A549 (cell line): ENCODE results near the gene PPME1. TPM values are rescaled to one million over a fixed set of nuclear protein-coding genes. Genes with fewer than 3 reads are reported as not detected.
A peak's percentile ranks its signal among the peaks of the same experiment; 100 is the strongest.

ENCODE experiments used
- ATAC-seq, 2 experiments: fragments of 200-7000 bp in 1 of 2; fragments of >200 bp in 1 of 2; cut with Nextera tagmentation in 1 of 2; cut with Tn5 transposase in 1 of 2; 3 replicates each; pipeline versions ENCODE4 v1.8.0 to v1.9.1; 2018 to 2020; ENCODE audit warnings: mild to moderate bottlenecking in 1 of 2, moderate library complexity in 1 of 2
- CTCF ChIA-PET: fragments of 300-600 bp; sonication (Branson Sonifier 250); formaldehyde crosslinking; extraction: SDS; loops from one replicate; lab custom pipeline; 2021; ENCODE audit warnings: antibody characterized with exemption, inconsistent platforms; lab: Yijun Ruan, JAX
- POLR2A ChIA-PET: fragments of 350-600 bp; formaldehyde crosslinking; extraction: SDS; loops from one replicate; lab custom pipeline; 2021; ENCODE audit warnings: antibody characterized with exemption, inconsistent platforms; lab: Yijun Ruan, JAX
- DNase-seq, 2 experiments: peaks; one replicate each; pipeline versions ENCODE4 v3.0.0 to v3.0.0-alpha.2; 2011 to 2016; ENCODE audit warnings: low read depth in 1 of 2, low spot score in 1 of 2
- FAIRE-seq: peaks from 2 replicates; lab custom pipeline; 2011; peaks lifted over from hg19 to GRCh38; lab: Jason Lieb, UNC
- H3K27ac ChIP-seq, 2 experiments: fragments of >200 bp; sonication (Bioruptor Twin); formaldehyde crosslinking; 3 replicates each; pipeline ENCODE4 v1.5.1; 2016 to 2017
- H3K4me1 ChIP-seq: fragments of >200 bp; sonication (Bioruptor Twin); formaldehyde crosslinking; 3 replicates; pipeline ENCODE4 v1.6.1; 2016
- H3K4me2 ChIP-seq: fragments of >200 bp; sonication (Bioruptor Twin); formaldehyde crosslinking; 3 replicates; pipeline ENCODE4 v1.6.1; 2016
- H3K4me3 ChIP-seq: fragments of >200 bp; sonication (Bioruptor Twin); formaldehyde crosslinking; 3 replicates; pipeline ENCODE4 v1.5.1; 2016
- H3K9me3 ChIP-seq: fragments of >200 bp; sonication (Bioruptor Twin); formaldehyde crosslinking; 3 replicates; pipeline ENCODE4 v1.6.1; 2016
- BCL3 ChIP-seq: fragments of >200 bp; sonication (Bioruptor Twin); formaldehyde crosslinking; IDR thresholded peaks from 3 replicates; pipeline ENCODE4 v1.6.1; 2016
- CBX2 ChIP-seq: fragments of 200-600 bp; sonication (generic); IDR thresholded peaks from 2 replicates; pipeline ENCODE4 v1.6.1; 2016; ENCODE audit warnings: low read depth, mild to moderate bottlenecking, borderline replicate concordance
- CBX8 ChIP-seq: fragments of 200-600 bp; sonication (generic); IDR thresholded peaks from 2 replicates; pipeline ENCODE4 v1.6.1; 2016
- CHD4 ChIP-seq: fragments of 200-600 bp; sonication (generic); IDR thresholded peaks from 2 replicates; pipeline ENCODE4 v1.6.1; 2016; ENCODE audit warnings: antibody characterized with exemption, mild to moderate bottlenecking, borderline replicate concordance
- EHMT2 ChIP-seq: fragments of 200-600 bp; sonication (generic); IDR thresholded peaks from 2 replicates; pipeline ENCODE4 v1.6.1; 2016; ENCODE audit warnings: antibody characterized with exemption, low read depth, mild to moderate bottlenecking, moderate library complexity
- EP300 ChIP-seq, 2 experiments: fragments of >200 bp; sonication (Bioruptor Twin); formaldehyde crosslinking; IDR thresholded peaks; 2 replicates in 1 of 2; 3 replicates in 1 of 2; pipeline ENCODE4 v1.6.1; 2016 to 2017
- FOSB ChIP-seq: fragments of 250-450 bp; sonication (Bioruptor Pico); IDR thresholded peaks from 2 replicates; pipeline ENCODE4 v1.5.0; 2020; ENCODE audit warnings: mild to moderate bottlenecking, moderate library complexity
- FOSL2 ChIP-seq, 2 experiments: fragments of 450-650 bp in 1 of 2; fragments of >200 bp in 1 of 2; sonication (Bioruptor Twin) in 1 of 2; formaldehyde crosslinking; IDR thresholded peaks; 2 replicates each; pipeline versions ENCODE4 v1.5.0 to v1.6.1; 2016 to 2020; ENCODE audit warnings: mild to moderate bottlenecking in 1 of 2, moderate library complexity in 1 of 2
- HES2 ChIP-seq: fragments of >200 bp; sonication (Bioruptor Twin); formaldehyde crosslinking; IDR thresholded peaks from 2 replicates; pipeline ENCODE4 v1.6.1; 2016
- HOXA7 ChIP-seq: fragments of 250-450 bp; sonication (Bioruptor Pico); IDR thresholded peaks from 2 replicates; pipeline ENCODE4 v1.5.0; 2020; ENCODE audit warnings: mild to moderate bottlenecking, moderate library complexity
- HOXB13 ChIP-seq: fragments of 250-450 bp; sonication (Bioruptor Pico); IDR thresholded peaks from 2 replicates; pipeline ENCODE4 v1.5.0; 2020; ENCODE audit warnings: low read depth, mild to moderate bottlenecking, moderate library complexity
- HOXB5 ChIP-seq: fragments of 250-450 bp; sonication (Bioruptor Pico); IDR thresholded peaks from 2 replicates; pipeline ENCODE4 v1.5.0; 2020; ENCODE audit warnings: mild to moderate bottlenecking, moderate library complexity
- JUN ChIP-seq, 2 experiments: fragments of >200 bp; sonication (Bioruptor Twin); formaldehyde crosslinking; IDR thresholded peaks; 2 replicates in 1 of 2; 3 replicates in 1 of 2; pipeline ENCODE4 v1.6.1; 2016 to 2017
- JUNB ChIP-seq: fragments of >200 bp; sonication (Bioruptor Twin); formaldehyde crosslinking; IDR thresholded peaks from 2 replicates; pipeline ENCODE4 v1.6.1; 2016
- KDM1A ChIP-seq: fragments of 200-600 bp; sonication (generic); IDR thresholded peaks from 2 replicates; pipeline ENCODE4 v1.6.1; 2016; ENCODE audit warnings: low read depth, mild to moderate bottlenecking
- KDM5A ChIP-seq: fragments of 200-600 bp; sonication (generic); IDR thresholded peaks from 2 replicates; pipeline ENCODE4 v1.6.1; 2016; ENCODE audit warnings: antibody characterized with exemption, mild to moderate bottlenecking
- MAX ChIP-seq: IDR thresholded peaks from 2 replicates; pipeline ENCODE4 v1.6.1; 2012
- NPAS2 ChIP-seq: fragments of 250-450 bp; sonication (Bioruptor Pico); IDR thresholded peaks from 2 replicates; pipeline ENCODE4 v1.8.0; 2022; ENCODE audit warnings: mild to moderate bottlenecking, moderate library complexity, borderline replicate concordance
- PHF8 ChIP-seq: fragments of 200-600 bp; sonication (generic); IDR thresholded peaks from 2 replicates; pipeline ENCODE4 v1.6.1; 2016; ENCODE audit warnings: low read depth, mild to moderate bottlenecking, antibody characterized with exemption, moderate library complexity, borderline replicate concordance
- POLR2A ChIP-seq: IDR thresholded peaks from 2 replicates; pipeline ENCODE4 v1.6.1; 2012; ENCODE audit warnings: mild to moderate bottlenecking, low read length
- RAD21 ChIP-seq, 2 experiments: fragments of >200 bp in 1 of 2; sonication (Bioruptor Twin) in 1 of 2; formaldehyde crosslinking in 1 of 2; IDR thresholded peaks in 1 of 2; conservative IDR thresholded peaks in 1 of 2; 2 replicates in 1 of 2; 3 replicates in 1 of 2; pipeline ENCODE4 v1.6.1; 2012 to 2018; ENCODE audit warnings: inconsistent platforms in 1 of 2
- RARB ChIP-seq: fragments of 250-450 bp; sonication (Bioruptor Pico); IDR thresholded peaks from 2 replicates; pipeline ENCODE4 v1.8.0; 2021; ENCODE audit warnings: mild to moderate bottlenecking, moderate library complexity
- RFX5 ChIP-seq: fragments of 450-650 bp; IDR thresholded peaks from 2 replicates; pipeline ENCODE4 v1.7.1; 2014; ENCODE audit warnings: antibody characterized with exemption, mild to moderate bottlenecking, moderate library complexity
- RNF2 ChIP-seq: fragments of 200-600 bp; sonication (generic); IDR thresholded peaks from 2 replicates; pipeline ENCODE4 v1.6.1; 2016; ENCODE audit warnings: low read depth, mild to moderate bottlenecking, antibody characterized with exemption, moderate library complexity, borderline replicate concordance
- SREBF2 ChIP-seq: fragments of 450-650 bp; IDR thresholded peaks from 2 replicates; pipeline ENCODE4 v1.6.1; 2014; ENCODE audit warnings: mild to moderate bottlenecking, moderate library complexity
- TP53 ChIP-seq: fragments of 250-450 bp; sonication (Bioruptor Pico); IDR thresholded peaks from 2 replicates; pipeline ENCODE4 v1.5.0; 2021; ENCODE audit warnings: mild to moderate bottlenecking, moderate library complexity
- ZFP36 ChIP-seq: fragments of 450-650 bp; IDR thresholded peaks from 2 replicates; pipeline ENCODE4 v1.6.1; 2014; ENCODE audit warnings: borderline replicate concordance; ENCODE audit not compliant: partially characterized antibody
- WGBS: methylation state at CpG from one replicate; pipeline ENCODE4 v1.1.6; 2017; ENCODE audit errors: missing lambda C conversion rate; 5-methylcytosine and 5-hydroxymethylcytosine counted together
- polyA plus RNA-seq, 4 experiments: library from polyadenylated mRNA; depleted of rRNA in 3 of 4; stranded (reverse); fragments of >200 nt; fragmentation: RNase III in 1 of 4; extraction: RNeasy Plus Mini Kit Qiagen cat#74134 plus additional on column Dnase treatment in 1 of 4; gene quantifications; 2 replicates in 3 of 4; 3 replicates in 1 of 4; pipeline ENCODE4 v1.2.3, GENCODE V29; 2011 to 2017
- TF ChIP-seq, protein P1 (sequence below): IDR thresholded peaks from 2 replicates; pipeline ENCODE4 v1.6.1; 2012
- TF ChIP-seq, protein P2 (sequence below): fragments of 150-350 bp; IDR thresholded peaks from 2 replicates; pipeline ENCODE4 v1.6.1; 2014; ENCODE audit warnings: low read depth, mild to moderate bottlenecking, low read length

PPME1 gene
- polyA plus RNA-seq, 2 of the 4 experiments (the other 2 are of a cell fraction): 82.6 to 89.8 TPM

DNA sequence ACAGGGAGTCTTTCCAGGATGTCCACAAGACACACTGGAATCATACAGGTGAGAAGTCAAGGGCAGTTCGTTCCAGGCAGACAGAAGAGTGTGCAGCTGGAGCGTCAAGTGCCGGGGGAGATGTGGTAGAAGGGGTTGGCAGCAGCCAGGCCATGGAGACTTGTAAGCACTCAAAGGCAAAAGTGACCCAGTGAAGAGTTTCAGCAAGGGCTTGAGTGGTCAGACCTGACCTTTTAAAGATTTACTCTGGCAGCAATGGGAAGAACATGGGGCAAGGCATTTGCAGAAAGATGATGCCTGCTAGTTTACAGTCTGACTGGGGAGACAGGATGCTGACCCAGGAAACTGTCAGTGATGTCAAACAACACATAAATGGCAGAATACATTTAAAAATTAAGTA is 111.3 kb downstream of the PPME1 start:
- ChIA-PET POLR2A (no interaction called here), CTCF (interaction anchor here (0.9 to 2.5 kb wide), 2 partner anchors 26 to 39 kb away, joined by 3 to 10 read pairs; no protein-coding TSS in a partner anchor)
- Histone ChIP-seq H3K4me2 (no peak overlapping the region), H3K9me3 (no peaks in the 10 kb centered on the region), H3K4me1 (peaks cover 84% of the 10 kb centered on the region), H3K4me3 (no peak overlapping the region), H3K27ac (peak overlapping the region; percentile 96 to 97)
- 91% methylated on average over 3 of the region's 3 CpGs for WGBS
- ATAC-seq (no peak), DNase-seq (no peak), FAIRE-seq (no peak)
- no peak for TF ChIP-seq HES2
- no peak for TF ChIP-seq CBX2
- TF ChIP-seq KDM5A: no peak
- TF ChIP-seq NPAS2: no peak
- no peak for TF ChIP-seq SREBF2
- TF ChIP-seq MAX: no peak
- no peak for TF ChIP-seq POLR2A
- TF ChIP-seq JUN (IDR thresholded peaks at IDR 0.05): no peak
- no peak for TF ChIP-seq HOXA7 (CRISPR knock-in tag)
- no peak for TF ChIP-seq FOSL2 (IDR thresholded peaks at IDR 0.05)
- TF ChIP-seq FOSL2 (CRISPR knock-in tag; IDR thresholded peaks at IDR 0.05): no peak
- TF ChIP-seq, protein P1, sequence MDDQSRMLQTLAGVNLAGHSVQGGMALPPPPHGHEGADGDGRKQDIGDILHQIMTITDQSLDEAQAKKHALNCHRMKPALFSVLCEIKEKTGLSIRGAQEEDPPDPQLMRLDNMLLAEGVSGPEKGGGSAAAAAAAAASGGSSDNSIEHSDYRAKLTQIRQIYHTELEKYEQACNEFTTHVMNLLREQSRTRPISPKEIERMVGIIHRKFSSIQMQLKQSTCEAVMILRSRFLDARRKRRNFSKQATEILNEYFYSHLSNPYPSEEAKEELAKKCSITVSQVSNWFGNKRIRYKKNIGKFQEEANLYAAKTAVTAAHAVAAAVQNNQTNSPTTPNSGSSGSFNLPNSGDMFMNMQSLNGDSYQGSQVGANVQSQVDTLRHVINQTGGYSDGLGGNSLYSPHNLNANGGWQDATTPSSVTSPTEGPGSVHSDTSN: no peak
- no peak for TF ChIP-seq RAD21 (conservative IDR thresholded peaks at IDR 0.05 in 1 of 2, IDR thresholded peaks at IDR 0.05 in 1 of 2)
- TF ChIP-seq BCL3: no peak
- no peak for TF ChIP-seq RARB (CRISPR knock-in tag)
- TF ChIP-seq PHF8: no peak
- no peak for TF ChIP-seq EHMT2
- TF ChIP-seq HOXB13 (CRISPR knock-in tag): no peak

DNA sequence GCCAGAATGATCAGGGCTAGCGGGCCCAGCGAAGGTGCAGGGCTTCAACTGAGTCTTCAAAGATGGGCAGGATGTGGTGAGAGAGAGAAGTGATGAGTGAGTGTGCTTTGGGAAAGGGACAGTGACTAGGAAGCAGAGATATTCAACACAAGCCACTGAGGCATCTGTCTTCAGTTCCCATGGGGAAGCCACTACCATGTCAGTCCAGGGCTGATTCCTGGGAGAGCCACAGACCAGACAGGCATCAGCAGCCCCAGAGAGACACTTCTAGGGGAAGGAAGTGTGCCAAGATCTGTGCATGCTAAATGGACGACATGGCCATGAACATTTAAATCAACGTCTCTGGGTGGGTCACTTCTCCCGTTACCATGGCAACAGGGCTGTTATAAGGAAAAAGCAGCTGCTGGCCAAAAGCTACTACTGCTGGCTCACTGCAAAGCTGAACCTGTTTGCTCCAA is 111.9 kb downstream of the PPME1 start:
- TF ChIP-seq HOXB5 (CRISPR knock-in tag) (no peak), RFX5 (peak; percentile 67; the same call in 1 of the 2 replicates)
- 58% methylated on average over 5 of the region's 5 CpGs for WGBS
- FAIRE-seq (no peak), ATAC-seq (no peak), DNase-seq (peak in 1 of 2 experiments; percentile 50)
- Histone ChIP-seq H3K9me3 (no peaks in the 10 kb centered on the region), H3K4me3 (no peak overlapping the region), H3K4me2 (peak overlapping the region; percentile 48), H3K27ac (peak overlapping the region; percentile 96 to 97), H3K4me1 (peaks cover 84% of the 10 kb centered on the region)
- ChIA-PET CTCF (interaction anchor here (0.9 to 2.5 kb wide), 2 partner anchors 27 to 38 kb away, joined by 3 to 10 read pairs; no protein-coding TSS in a partner anchor), POLR2A (interaction anchor here (0.5 kb wide), 1 partner anchor 156 kb away, joined by 3 read pairs; no protein-coding TSS in a partner anchor)

- 48% methylated on average over 3 of the region's 3 CpGs for WGBS
- FAIRE-seq (no peak), DNase-seq (peak in 1 of 2 experiments; percentile 80), ATAC-seq (peak; percentile 37 to 72; a peak in 5 of 6 replicates)
- H3K4me2 ChIP-seq: peak overlapping the region; percentile 48
- ChIA-PET CTCF (interaction anchor here (0.9 to 2.5 kb wide), 2 partner anchors 28 to 38 kb away, joined by 3 to 10 read pairs; no protein-coding TSS in a partner anchor), POLR2A (no interaction called here)
- H3K4me1 ChIP-seq: peaks cover 83% of the 10 kb centered on the region
- H3K27ac ChIP-seq: peak overlapping the region; percentile 96 to 97
- H3K9me3 ChIP-seq: no peaks in the 10 kb centered on the region
- H3K4me3 ChIP-seq: no peak overlapping the region
- TF ChIP-seq CHD4 (no peak), KDM5A (no peak), FOSB (CRISPR knock-in tag) (no peak), ZFP36 (peak; percentile 98), SREBF2 (no peak), TP53 (no peak), KDM1A (no peak), HES2 (no peak), CBX2 (no peak), JUNB (peak; percentile 53), EP300 (IDR thresholded peaks at IDR 0.05) (peak; percentile 35 to 38; a peak in 2 of 5 replicates), CBX8 (no peak), RAD21 (conservative IDR thresholded peaks at IDR 0.05 in 1 of 2, IDR thresholded peaks at IDR 0.05 in 1 of 2) (peak; percentile 9 to 30; a peak in 1 of 5 replicates), RNF2 (no peak), HOXB13 (CRISPR knock-in tag) (no peak), PHF8 (no peak), EHMT2 (no peak)
- TF ChIP-seq, protein P2, sequence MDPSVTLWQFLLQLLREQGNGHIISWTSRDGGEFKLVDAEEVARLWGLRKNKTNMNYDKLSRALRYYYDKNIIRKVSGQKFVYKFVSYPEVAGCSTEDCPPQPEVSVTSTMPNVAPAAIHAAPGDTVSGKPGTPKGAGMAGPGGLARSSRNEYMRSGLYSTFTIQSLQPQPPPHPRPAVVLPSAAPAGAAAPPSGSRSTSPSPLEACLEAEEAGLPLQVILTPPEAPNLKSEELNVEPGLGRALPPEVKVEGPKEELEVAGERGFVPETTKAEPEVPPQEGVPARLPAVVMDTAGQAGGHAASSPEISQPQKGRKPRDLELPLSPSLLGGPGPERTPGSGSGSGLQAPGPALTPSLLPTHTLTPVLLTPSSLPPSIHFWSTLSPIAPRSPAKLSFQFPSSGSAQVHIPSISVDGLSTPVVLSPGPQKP: no peak
Measured at GRCh38 chr11:74283580-74284180, 112.6 kb downstream of the PPME1 start.
